HFFc6 (cell line): ENCODE data around the gene ANXA5. TPM values are rescaled to one million over a fixed set of nuclear protein-coding genes. Genes with fewer than 3 reads are reported as not detected.
A peak's percentile ranks its signal among the peaks of the same experiment; 100 is the strongest.

Experiments used
- DNase-seq: peaks from one replicate; pipeline ENCODE4 v3.0.0-alpha.2; 2018
- H3K27ac Mint-ChIP-seq: 2 replicates; pipeline ENCODE4 v1.8.0; 2020; ENCODE audit warnings: mild to moderate bottlenecking, mixed read lengths
- H3K27me3 Mint-ChIP-seq: 2 replicates; pipeline ENCODE4 v1.8.0; 2021; ENCODE audit warnings: mild to moderate bottlenecking, moderate library complexity, mixed read lengths; ENCODE audit not compliant: insufficient read depth
- H3K36me3 Mint-ChIP-seq: 2 replicates; pipeline ENCODE4 v1.8.0; 2021; ENCODE audit warnings: low read depth, mixed read lengths
- H3K4me1 Mint-ChIP-seq: 2 replicates; pipeline ENCODE4 v1.8.0; 2020; ENCODE audit warnings: low read depth, mixed read lengths
- H3K4me3 Mint-ChIP-seq: 2 replicates; pipeline ENCODE4 v1.8.0; 2020; ENCODE audit warnings: mild to moderate bottlenecking, moderate library complexity, mixed read lengths
- H3K9me3 Mint-ChIP-seq: 2 replicates; pipeline ENCODE4 v1.8.0; 2020; ENCODE audit warnings: mild to moderate bottlenecking, mixed read lengths
- long read RNA-seq: library from polyadenylated mRNA; unstranded; transcript quantifications from one replicate; pipeline ENCODE4 v2.0.0, GENCODE V29; 2019
- total RNA-seq, 6 experiments: library from RNA; stranded (reverse); fragmentation: NEBNext Ultra II Directional; extraction: Animal tissue kit (Norgen Biotek cat#: 25700); gene quantifications; 2 replicates in 1 of 6; 3 replicates in 5 of 6; pipeline ENCODE4 v1.2.3, GENCODE V29; 2021
- TF ChIP-seq, protein P1 (sequence below): fragments of 200-600 bp; sonication (generic); IDR thresholded peaks from 2 replicates; pipeline ENCODE4 v1.5.0; 2021; ENCODE audit warnings: antibody characterized with exemption, mild to moderate bottlenecking

Gene ANXA5
- total RNA-seq, result 1,000 to 10,000 TPM in 4 of 6 experiments, 100 to 1,000 TPM in 2; 934 to 1,075 (median 1,012) TPM
- long read RNA-seq, transcript ANXA5-201 (13 exons, 1,762 nt), result major isoform, 1,985 of 2,321 reads
- long read RNA-seq, partial matches to known transcripts, result 255 of 2,321 reads
- long read RNA-seq, other reads (novel, unspliced or antisense), result 76 of 2,321 reads

GRCh38 chr4:121696581-121697461 is at the start of gene ANXA5:
ANXA5 (minus strand) TSS chr4:121696980; CDS start chr4:121696589, 391 bp downstream.
- DNase-seq, result peak; percentile 88
- TF ChIP-seq, protein P1, sequence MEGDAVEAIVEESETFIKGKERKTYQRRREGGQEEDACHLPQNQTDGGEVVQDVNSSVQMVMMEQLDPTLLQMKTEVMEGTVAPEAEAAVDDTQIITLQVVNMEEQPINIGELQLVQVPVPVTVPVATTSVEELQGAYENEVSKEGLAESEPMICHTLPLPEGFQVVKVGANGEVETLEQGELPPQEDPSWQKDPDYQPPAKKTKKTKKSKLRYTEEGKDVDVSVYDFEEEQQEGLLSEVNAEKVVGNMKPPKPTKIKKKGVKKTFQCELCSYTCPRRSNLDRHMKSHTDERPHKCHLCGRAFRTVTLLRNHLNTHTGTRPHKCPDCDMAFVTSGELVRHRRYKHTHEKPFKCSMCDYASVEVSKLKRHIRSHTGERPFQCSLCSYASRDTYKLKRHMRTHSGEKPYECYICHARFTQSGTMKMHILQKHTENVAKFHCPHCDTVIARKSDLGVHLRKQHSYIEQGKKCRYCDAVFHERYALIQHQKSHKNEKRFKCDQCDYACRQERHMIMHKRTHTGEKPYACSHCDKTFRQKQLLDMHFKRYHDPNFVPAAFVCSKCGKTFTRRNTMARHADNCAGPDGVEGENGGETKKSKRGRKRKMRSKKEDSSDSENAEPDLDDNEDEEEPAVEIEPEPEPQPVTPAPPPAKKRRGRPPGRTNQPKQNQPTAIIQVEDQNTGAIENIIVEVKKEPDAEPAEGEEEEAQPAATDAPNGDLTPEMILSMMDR, result no peak
- H3K36me3 Mint-ChIP-seq, result peaks cover 37% of the 10 kb centered on the region
- peaks cover 5% of the 10 kb centered on the region for H3K27me3 Mint-ChIP-seq
- H3K27ac Mint-ChIP-seq, result peak within 1 kb of the TSS; percentile 100
- H3K9me3 Mint-ChIP-seq, result no peaks in the 10 kb centered on the region
- peak within 1 kb of the TSS; percentile 100 for H3K4me3 Mint-ChIP-seq
- peaks cover 45% of the 10 kb centered on the region for H3K4me1 Mint-ChIP-seq

DNA sequence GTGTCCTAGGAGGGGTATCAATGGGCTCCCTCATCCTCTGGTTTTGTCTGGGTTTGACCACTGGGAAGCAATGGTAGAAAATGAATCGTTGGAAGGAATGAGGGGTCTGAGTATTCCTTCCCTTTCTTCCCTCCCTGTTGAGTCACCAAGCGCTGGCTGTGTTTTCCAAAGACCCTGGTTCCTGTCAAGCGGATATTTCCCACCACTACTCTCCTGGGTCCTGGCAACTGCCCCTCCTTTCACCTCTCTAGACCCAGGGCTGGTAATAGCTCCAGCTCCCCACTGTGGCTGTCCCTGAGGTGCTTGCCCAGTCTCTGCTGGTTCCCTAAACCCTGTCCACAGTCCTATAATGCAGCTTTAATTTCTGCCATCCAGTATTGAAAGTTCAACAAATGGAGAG is 46.0 kb upstream of the ANXA5 start:
- Mint-ChIP-seq H3K27me3 (no peaks in the 10 kb centered on the region), H3K4me1 (peaks cover 17% of the 10 kb centered on the region), H3K36me3 (no peaks in the 10 kb centered on the region), H3K27ac (no peak overlapping the region), H3K9me3 (no peaks in the 10 kb centered on the region), H3K4me3 (no peak overlapping the region)
- DNase-seq, result no peak
- TF ChIP-seq, protein P1, result no peak

DNA sequence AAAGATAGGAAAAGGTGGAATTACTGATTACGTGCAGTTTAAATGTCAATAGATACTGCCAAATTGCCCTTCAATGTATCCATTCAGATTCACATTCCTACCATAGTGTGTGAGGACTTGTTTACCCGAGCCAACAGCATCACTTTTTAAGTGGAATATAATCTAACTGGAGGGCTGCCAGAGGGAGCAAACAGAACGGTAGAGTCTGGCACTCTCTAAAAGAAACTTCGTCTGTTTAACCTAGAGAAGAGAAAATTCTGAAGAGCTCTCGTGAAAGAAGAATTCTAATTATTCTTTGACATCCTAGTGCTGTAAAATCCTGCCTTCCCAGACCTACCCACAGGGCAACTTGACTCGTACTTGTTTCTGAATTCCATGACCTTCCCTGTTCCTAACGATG is 45.0 kb upstream of the ANXA5 start:
- Mint-ChIP-seq H3K27me3 (no peaks in the 10 kb centered on the region; the same call in 1 of the 2 replicates), H3K4me1 (peaks cover 23% of the 10 kb centered on the region)
- TF ChIP-seq, protein P1, result no peak

GRCh38 chr4:121740796-121741409 is 44.1 kb upstream of the ANXA5 start:
- TF ChIP-seq, protein P1, result no peak
- H3K9me3 Mint-ChIP-seq, result no peaks in the 10 kb centered on the region
- no peak overlapping the region for H3K27ac Mint-ChIP-seq
- no peaks in the 10 kb centered on the region for H3K36me3 Mint-ChIP-seq
- H3K27me3 Mint-ChIP-seq, result no peaks in the 10 kb centered on the region; the same call in 1 of the 2 replicates
- DNase-seq, result no peak
- H3K4me1 Mint-ChIP-seq, result peaks cover 28% of the 10 kb centered on the region
- no peak overlapping the region for H3K4me3 Mint-ChIP-seq

More for the DNA sequence above, 45.0 kb upstream of the ANXA5 start:
- no peak for DNase-seq
- Mint-ChIP-seq H3K4me3 (no peak overlapping the region), H3K36me3 (no peaks in the 10 kb centered on the region), H3K9me3 (no peaks in the 10 kb centered on the region), H3K27ac (no peak overlapping the region)

DNA sequence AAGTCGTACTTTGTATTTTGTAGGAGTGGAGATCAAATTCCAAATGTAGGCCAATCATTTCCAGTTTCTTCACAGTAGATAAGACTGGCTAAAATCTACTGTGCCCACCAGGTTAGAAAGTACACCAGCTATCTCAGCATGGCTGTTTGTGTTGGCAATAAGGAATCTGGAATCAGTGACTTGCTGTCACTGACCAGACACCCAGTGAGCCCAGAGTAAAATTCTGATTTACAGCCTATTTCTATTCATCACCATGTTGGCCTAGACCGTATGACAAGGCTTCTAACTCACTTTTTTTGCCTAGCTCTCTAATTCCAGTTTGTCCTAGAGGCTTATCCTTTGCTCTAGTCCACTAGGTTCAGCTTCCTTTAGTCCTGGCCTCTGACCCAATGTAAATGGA is 42.8 kb upstream of the ANXA5 start:
- H3K27me3 Mint-ChIP-seq, result no peaks in the 10 kb centered on the region; the same call in none of the 2 replicates
- TF ChIP-seq, protein P1, result no peak
- no peaks in the 10 kb centered on the region for H3K9me3 Mint-ChIP-seq
- H3K4me3 Mint-ChIP-seq, result no peak overlapping the region
- DNase-seq, result no peak
- H3K4me1 Mint-ChIP-seq, result peaks cover 28% of the 10 kb centered on the region
- no peak overlapping the region for H3K27ac Mint-ChIP-seq
- no peaks in the 10 kb centered on the region for H3K36me3 Mint-ChIP-seq
